Activated CD4-positive, alpha-beta T cell treated with anti-CD3 and anti-CD28 coated beads, Interleukin-2, amount 50 U/mL, for 24 hours (primary cell): Measurements from ENCODE around the gene PLAAT3.
"Not testable (repeated sequence)": the region's sequence is repeated elsewhere in the genome, so short reads cannot be mapped to it uniquely, and the experiment has no call there.

Experiments used
- DNase-seq, 2 donors: peaks; one replicate each; pipeline ENCODE4 v3.0.0-alpha.2; 2020; ENCODE audit warnings: low read depth in 1 of 2, low spot score in 1 of 2

Gene PLAAT3

DNA sequence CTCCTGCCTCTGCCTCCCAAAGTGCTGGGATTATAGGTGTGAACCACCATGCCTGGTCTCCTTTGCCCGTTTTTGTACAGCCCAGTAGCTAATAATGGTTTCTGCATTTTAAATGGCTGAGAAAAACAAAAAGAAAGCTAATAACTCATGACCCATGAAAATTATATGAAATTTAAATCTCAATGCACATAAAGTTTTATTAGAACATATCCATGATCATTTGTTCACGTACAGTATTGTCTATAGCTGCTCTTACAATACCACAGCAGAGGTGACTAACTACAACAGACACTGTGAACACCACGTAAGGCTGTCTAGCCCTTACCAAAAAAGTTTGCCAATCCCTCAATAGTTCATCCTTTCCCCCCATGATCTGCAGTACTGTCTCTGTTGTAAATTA lies 44.7 kb downstream of the PLAAT3 start:
- DNase-seq = no peak

GRCh38 chr11:63567044-63567840 lies 47.0 kb downstream of the PLAAT3 start:
- DNase-seq = peak; percentile 18 to 67

GRCh38 chr11:63564784-63565350 lies 49.4 kb downstream of the PLAAT3 start:
- no peak for DNase-seq

DNA sequence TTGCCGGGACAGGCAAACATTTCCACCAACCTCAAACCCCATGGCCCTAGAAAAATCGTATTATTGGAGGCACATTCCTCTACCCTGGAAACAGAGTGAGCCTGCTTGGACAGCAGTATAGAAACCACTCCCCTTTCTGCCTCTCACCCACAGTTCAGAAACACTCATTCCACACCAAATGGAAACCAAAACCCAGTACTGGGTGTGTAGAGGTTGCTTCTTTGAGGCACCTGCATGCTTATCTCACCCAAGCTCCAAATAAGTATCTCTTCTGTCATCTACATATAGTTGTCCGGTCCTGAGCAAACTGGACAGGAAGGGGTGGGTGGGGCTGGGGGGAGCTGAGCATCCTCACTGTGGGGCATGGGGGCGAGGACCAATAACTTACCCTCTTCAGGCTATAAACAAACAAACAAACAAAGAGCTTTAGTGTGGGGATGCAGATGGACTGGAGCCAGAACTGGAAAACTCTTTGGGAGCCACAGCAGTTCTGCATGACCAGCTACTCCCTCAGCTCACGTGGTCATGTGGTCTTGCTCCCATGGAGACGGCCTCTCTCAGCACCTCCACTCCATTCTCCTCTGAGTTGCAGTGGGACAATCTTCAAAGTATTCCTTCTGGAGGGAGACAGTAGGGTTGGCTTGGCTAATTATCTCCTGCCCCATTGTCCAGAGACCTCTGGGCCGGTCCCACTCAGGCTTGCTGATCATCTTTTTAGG lies 50.0 kb downstream of the PLAAT3 start:
- peak in 1 of 2 donors; percentile 39 for DNase-seq

DNA sequence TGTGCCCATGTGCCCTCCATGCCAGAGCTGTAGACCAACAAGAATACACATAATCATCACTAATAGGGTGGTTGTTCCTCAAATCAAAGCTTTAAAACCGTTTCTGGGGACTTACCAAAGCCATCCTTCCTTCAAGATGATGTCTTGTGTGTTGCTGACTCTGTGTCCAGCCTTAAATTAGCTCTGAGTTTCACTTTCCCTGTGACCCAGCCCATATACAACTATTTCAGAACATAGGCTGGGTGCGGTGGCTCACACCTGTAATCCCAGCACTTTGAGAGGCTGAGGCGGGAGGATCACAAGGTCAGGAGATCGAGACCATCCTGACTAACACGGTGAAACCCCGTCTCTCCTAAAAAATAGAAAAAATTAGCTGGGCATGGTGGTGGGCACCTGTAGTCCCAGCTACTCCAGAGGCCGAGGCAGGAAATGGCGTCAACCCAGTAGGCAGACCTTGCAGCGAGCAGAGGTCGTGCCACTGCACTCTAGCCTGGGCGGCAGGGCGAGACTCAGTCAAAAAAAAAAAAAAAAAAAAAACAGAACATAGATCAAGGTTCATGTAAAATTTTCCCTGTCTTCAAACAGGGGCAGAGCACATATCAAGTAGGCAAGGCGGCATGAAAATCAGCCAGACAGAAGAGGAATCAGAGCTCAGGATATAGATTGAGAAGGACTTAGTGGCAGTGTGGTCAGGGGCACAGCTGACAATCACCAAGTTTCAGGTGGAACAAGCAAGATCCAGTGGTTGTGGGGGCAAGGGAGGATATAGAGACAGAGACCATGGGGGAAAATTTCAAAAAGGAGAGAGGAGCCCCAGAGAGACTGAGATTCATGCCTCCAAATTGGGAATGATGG lies 50.8 kb downstream of the PLAAT3 start, which contains the start of gene PLAAT2:
Gene PLAAT2 (minus strand): TSS at position 179 of the 855 bp plus-strand sequence. CDS start 55 bp downstream, at position 124.
- no peak for DNase-seq

- DNase-seq = no peak
These were observed 53.6 kb downstream of the PLAAT3 start for GRCh38 chr11:63560506-63561180.

DNA sequence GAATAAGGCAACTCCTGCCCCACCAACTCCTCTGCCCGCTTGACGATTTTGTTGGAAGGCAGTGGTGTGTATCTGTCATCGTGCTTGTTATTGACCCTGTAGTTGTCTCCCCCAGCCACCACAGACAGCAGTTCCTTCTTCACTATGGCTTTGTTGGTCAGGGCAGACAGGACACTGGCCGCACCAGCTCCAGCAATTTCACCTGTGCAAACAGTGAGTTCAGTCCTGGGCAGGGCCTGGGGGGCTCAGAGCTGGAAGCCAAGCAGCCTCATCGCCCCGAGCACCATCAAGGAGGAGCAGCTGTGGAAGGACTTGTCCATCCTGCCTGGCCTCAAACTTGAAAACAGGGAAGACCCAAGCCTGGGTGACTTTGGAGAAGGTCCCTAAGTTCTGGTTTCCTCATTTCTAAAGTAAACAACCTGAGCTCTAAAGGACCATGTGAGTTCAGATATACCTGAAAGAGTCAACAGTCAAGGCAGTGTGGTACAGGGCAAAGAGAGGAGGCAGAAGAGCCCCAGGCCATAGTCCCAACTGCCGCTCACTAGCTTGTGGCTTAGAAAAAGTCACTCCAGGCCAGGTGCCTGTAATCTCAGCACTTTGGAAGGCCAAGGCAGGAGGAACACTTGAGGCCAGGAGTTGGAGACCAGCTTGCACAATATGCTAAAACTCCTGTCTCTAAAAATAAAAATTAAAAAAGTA lies 55.6 kb downstream of the PLAAT3 start:
- DNase-seq = no peak

DNA sequence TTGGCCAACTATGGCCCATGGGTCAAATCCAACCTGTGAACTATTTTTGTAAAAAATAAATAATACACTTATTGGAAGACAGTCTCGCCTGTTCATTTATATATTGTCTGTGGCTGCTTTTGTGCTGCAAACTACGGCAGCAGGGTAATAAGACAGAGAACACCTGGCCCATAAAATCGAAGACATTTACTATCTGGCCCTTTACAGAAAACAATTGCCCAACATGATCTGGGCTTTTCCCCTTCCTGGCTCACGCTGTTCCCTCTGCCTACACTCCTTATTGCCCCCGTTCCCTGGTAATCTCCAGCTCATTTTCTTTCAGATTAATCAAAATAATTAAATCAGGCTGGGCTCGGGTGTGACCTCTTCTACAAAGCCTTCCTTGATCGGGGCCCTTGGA lies 56.7 kb downstream of the PLAAT3 start:
- no peak for DNase-seq

DNA sequence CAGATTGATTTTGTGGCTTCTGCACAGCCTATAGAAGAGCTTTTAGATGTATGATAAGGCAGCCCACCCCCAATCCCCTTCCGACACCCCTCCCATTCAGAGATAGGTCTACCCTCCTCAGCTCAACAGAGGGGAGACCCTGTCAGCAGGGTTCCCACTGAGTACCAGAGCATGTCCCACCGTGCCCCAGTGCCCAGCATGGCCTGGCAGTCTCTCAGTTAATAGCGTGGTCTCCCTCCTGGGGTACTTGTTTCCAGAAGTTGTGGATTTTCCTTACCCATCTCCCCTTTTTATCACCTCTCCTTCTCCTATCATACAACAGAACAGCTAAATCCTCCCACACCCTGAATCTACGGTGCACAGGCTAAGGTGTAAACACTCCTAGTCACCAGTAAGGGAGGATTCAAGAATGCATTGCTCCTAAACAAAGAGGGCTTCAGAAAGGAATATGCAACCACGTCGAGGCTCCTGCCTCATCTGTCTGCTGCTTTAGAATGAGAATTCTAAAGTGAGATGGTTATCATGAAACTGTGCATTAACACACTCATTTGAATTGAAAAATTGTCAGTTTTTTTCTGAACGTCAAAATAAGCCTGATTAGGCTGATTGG lies 57.7 kb downstream of the PLAAT3 start:
- no peak for DNase-seq

DNA sequence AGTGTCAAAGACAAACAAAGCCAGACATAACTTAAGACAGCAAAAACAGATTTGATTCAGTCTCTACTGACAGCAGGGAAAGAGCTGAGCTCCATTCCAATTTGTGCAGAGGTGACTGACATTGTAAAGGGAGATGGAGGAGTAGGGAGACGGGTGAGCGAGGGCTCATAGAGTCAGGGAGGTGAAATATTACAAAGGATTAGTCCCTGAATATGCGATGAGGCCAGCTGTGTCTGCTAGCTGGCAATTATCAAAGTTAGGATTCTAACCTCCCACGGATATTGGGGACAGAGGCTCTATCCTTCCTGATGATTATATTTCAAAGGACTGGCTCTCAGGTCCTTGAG lies 59.4 kb downstream of the PLAAT3 start:
- no peak for DNase-seq

DNA sequence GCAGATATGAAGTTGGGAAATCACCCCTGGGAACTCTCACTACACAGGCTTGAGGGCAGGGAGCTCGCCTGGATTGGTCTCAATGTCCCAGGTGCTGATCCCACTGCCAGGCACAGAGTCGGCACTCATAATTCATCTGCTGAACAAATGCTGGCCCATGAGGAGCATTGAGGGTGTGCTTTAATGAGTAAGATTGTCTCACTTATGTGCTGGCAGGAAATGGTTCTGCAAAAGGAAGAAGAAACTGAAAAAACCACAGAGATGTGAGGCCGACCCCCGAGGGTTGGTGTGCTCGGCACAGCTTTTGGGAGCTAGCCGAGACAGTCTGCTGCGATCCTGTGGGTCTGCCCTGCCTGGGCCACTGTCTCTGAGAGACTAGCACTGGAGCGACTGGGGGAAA lies 60.5 kb downstream of the PLAAT3 start:
- peak in 1 of 2 donors; percentile 41 for DNase-seq

DNA sequence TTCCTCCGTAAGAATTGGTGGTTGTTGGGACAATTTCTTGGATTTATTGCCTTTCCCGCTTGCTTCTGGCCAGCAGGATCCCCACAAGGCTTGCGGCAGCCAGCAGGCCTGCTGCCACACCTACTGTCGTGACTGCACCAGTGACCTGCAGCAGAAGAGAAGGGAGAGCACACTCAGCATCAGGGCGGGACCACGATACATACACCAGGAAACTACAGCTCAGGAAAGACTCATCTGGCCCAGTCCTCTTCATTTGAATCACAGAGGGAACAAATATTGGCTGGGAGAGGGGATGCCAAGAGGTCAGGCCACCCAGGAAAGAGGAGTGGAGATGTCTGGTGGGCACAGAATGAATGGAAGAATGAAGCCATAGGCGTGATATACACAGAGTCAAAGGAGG lies 61.3 kb downstream of the PLAAT3 start:
- no peak for DNase-seq

DNA sequence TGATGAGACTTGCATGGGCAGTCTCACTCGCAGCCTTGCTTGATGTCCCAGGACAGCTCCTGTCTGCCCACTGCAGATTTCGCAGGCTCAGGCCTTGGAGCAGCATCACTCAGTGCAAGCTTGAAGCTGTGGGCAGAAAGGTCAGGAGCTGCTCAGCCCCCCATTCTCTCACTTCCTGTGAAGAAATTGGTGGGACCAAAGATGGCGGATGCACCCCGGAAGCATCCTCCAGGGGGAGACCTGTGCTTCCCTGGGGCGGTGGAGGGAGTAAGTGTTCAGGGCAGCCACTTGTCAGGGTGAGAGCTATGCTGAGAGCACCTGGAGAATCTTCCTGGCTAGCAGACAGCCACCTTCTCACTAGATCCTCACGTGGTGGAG lies 62.4 kb downstream of the PLAAT3 start:
- DNase-seq = no peak

GRCh38 chr11:63551091-63551888 lies 62.9 kb downstream of the PLAAT3 start:
- no peak for DNase-seq

- not testable (repeated sequence) for DNase-seq
These were observed 64.0 kb downstream of the PLAAT3 start for GRCh38 chr11:63550156-63550700.

DNA sequence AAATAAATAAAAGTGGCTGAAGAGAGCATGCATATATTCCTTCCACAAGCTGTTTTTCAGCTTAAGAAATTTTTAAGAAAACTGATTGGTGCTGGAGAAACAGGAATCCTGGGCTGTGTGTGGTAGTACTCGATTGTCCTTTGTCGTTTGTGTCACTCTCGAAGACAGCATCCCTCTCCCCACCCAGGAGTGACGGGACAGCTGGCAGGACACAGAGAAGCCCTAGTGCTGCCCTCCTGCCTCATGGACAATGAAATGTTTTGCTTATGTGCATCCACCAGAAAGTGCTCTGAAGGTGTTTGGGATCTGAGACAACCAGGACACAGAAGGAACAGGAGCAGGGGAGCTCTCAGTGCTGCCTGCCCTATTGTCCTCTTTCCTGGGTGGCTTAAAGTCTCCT lies 64.8 kb downstream of the PLAAT3 start:
- no peak for DNase-seq

DNA sequence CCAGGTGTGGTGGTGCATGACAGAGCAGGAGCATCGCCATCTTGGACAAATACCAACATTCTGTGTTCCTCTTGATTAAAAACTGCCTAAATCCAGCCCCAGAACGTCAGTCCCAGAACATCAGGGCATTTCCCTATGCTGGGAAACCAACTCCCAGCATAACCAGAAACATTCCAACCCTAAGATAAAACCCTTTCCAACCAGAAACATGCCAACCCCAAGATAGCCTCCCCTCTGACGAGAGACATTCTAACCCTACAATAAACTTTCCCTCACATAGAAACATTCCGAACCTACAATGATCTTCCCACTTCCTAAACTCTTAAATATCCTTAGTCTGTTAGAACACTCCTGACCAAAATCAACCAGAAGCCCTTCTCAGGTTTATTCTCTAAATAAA lies 66.1 kb downstream of the PLAAT3 start:
- no peak for DNase-seq

- DNase-seq = no peak
These were observed 67.2 kb downstream of the PLAAT3 start for GRCh38 chr11:63547061-63547460.

DNA sequence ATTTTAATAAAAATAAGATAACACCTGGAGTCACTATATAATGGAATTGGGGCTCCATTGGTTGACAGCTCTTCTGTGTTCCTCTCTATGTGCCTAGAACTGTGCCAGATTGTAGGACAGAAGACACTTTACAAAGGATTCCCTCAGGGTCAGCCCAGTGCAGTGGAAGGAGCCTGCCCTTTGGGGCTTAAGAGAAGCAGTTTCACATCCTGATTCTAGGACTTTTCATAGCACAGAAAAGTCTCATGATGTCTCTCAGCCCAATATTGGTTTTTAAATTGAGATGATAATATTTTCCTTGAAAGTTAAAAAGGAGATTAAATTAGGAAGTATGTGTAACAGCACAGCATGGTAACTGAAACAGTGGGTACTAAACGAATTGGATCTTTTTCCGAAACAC lies 70.5 kb downstream of the PLAAT3 start:
- no peak for DNase-seq
